Measurements from ENCODE around the gene FTCDNL1.

DNA sequence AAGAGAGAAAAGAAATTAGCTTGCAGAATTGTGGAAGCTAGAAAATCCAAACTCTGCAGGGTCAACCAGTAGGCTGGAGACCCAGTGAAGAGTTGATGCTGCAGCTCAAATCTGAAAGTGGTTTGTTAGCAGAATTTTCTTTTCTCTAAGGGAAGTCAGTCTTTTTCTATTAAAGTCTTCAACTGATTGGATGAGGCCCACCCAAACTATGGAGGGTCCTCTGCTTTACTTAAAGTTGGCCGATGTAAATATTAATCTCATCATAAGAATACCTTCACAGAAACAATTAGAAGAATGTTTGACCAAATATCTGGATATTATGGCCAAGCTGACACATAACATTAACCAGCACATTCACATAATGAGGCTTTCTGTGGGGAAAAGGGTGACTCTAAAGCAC lies 73.7 kb downstream of the FTCDNL1 start:
- TF ChIP-seq FOXA2 (IDR thresholded peaks at IDR 0.05) (no peak), FOXA1 (IDR thresholded peaks at IDR 0.05) (no peak), SP1 (IDR thresholded peaks at IDR 0.05) (no peak), RXRA (IDR thresholded peaks at IDR 0.05) (no peak), YY1 (IDR thresholded peaks at IDR 0.05) (no peak), HNF4A (conservative IDR thresholded peaks at IDR 0.05) (no peak)
- TF ChIP-seq, protein P1, sequence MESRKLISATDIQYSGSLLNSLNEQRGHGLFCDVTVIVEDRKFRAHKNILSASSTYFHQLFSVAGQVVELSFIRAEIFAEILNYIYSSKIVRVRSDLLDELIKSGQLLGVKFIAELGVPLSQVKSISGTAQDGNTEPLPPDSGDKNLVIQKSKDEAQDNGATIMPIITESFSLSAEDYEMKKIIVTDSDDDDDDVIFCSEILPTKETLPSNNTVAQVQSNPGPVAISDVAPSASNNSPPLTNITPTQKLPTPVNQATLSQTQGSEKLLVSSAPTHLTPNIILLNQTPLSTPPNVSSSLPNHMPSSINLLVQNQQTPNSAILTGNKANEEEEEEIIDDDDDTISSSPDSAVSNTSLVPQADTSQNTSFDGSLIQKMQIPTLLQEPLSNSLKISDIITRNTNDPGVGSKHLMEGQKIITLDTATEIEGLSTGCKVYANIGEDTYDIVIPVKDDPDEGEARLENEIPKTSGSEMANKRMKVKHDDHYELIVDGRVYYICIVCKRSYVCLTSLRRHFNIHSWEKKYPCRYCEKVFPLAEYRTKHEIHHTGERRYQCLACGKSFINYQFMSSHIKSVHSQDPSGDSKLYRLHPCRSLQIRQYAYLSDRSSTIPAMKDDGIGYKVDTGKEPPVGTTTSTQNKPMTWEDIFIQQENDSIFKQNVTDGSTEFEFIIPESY (IDR thresholded peaks at IDR 0.05): no peak
- TF ChIP-seq, protein P2, sequence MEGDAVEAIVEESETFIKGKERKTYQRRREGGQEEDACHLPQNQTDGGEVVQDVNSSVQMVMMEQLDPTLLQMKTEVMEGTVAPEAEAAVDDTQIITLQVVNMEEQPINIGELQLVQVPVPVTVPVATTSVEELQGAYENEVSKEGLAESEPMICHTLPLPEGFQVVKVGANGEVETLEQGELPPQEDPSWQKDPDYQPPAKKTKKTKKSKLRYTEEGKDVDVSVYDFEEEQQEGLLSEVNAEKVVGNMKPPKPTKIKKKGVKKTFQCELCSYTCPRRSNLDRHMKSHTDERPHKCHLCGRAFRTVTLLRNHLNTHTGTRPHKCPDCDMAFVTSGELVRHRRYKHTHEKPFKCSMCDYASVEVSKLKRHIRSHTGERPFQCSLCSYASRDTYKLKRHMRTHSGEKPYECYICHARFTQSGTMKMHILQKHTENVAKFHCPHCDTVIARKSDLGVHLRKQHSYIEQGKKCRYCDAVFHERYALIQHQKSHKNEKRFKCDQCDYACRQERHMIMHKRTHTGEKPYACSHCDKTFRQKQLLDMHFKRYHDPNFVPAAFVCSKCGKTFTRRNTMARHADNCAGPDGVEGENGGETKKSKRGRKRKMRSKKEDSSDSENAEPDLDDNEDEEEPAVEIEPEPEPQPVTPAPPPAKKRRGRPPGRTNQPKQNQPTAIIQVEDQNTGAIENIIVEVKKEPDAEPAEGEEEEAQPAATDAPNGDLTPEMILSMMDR (IDR thresholded peaks at IDR 0.05; ENCODE audit: low read depth, low read length, missing input control): no peak
- TF ChIP-seq, protein P3, sequence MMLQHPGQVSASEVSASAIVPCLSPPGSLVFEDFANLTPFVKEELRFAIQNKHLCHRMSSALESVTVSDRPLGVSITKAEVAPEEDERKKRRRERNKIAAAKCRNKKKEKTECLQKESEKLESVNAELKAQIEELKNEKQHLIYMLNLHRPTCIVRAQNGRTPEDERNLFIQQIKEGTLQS (IDR thresholded peaks at IDR 0.05): no peak
- TF ChIP-seq, protein P4, sequence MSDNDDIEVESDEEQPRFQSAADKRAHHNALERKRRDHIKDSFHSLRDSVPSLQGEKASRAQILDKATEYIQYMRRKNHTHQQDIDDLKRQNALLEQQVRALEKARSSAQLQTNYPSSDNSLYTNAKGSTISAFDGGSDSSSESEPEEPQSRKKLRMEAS (IDR thresholded peaks at IDR 0.05): no peak

All from liver (tissue), 3 donors.